Thyroid gland (tissue), 4 donors: ENCODE measurements around the gene PHF21B. TPM values are rescaled to one million over a fixed set of nuclear protein-coding genes. Genes with fewer than 3 reads are reported as not detected.

Source experiments
- DNase-seq, 2 donors: peaks; one replicate each; pipeline ENCODE4 v3.0.0-alpha.2; 2019
- H3K27ac ChIP-seq, 3 donors: fragments of 200-600 bp; sonication (generic); 1 replicate in 2 of 3; 2 replicates in 1 of 3; pipeline ENCODE4 v1.5.1; 2016 to 2019; ENCODE audit warnings: mild to moderate bottlenecking in 1 of 3, moderate library complexity in 1 of 3
- H3K27me3 ChIP-seq: fragments of 200-600 bp; sonication (generic); one replicate; pipeline ENCODE4 v1.5.1; 2019
- H3K36me3 ChIP-seq, 2 donors: fragments of 200-600 bp; sonication (generic); one replicate each; pipeline ENCODE4 v1.5.1; 2016 to 2019
- H3K4me1 ChIP-seq, 2 donors: fragments of 200-600 bp; sonication (generic); one replicate each; pipeline ENCODE4 v1.5.1; 2017 to 2019
- H3K4me3 ChIP-seq, 3 donors: fragments of 200-600 bp; sonication (generic); replicated peaks in 1 of 3; 1 replicate in 2 of 3; 2 replicates in 1 of 3; pipeline ENCODE4 v1.5.1; 2016; ENCODE audit warnings: mild to moderate bottlenecking in 1 of 3
- H3K9me3 ChIP-seq: fragments of 200-600 bp; sonication (generic); one replicate; pipeline ENCODE4 v1.5.1; 2017
- POLR2A ChIP-seq, 2 donors: fragments of 450-650 bp; IDR thresholded peaks; one replicate each; pipeline ENCODE4 v1.6.1; 2017; ENCODE audit warnings: antibody characterized with exemption in 2 of 2, mild to moderate bottlenecking in 2 of 2, moderate library complexity in 1 of 2
- WGBS, 2 donors: methylation state at CpG; one replicate each; pipeline ENCODE4 v1.1.5; 2017; 5-methylcytosine and 5-hydroxymethylcytosine counted together
- intact Hi-C: fragments of 100-400 bp; cut with DNase I; formaldehyde crosslinking; loops from one replicate; pipeline ENCODE4 v1.15.1; 2023
- total RNA-seq, 4 donors: library from RNA; depleted of rRNA; stranded (reverse); fragments of >200 nt; gene quantifications; one replicate each; pipeline ENCODE4 v1.2.3, GENCODE V29; 2016
- TF ChIP-seq, protein P1 (sequence below), 6 experiments: fragments of 200-600 bp in 3 of 6; fragments of 450-650 bp in 3 of 6; sonication (generic) in 3 of 6; IDR thresholded peaks; one replicate each; pipeline ENCODE4 v1.5.1; 2016 to 2019; ENCODE audit warnings: antibody characterized with exemption in 6 of 6, mild to moderate bottlenecking in 2 of 6, inconsistent platforms in 1 of 6, moderate library complexity in 1 of 6

The PHF21B gene
- total RNA-seq, 4 donors from 2014 or later = 0.33 to 8.9 (median 2.2) TPM

DNA sequence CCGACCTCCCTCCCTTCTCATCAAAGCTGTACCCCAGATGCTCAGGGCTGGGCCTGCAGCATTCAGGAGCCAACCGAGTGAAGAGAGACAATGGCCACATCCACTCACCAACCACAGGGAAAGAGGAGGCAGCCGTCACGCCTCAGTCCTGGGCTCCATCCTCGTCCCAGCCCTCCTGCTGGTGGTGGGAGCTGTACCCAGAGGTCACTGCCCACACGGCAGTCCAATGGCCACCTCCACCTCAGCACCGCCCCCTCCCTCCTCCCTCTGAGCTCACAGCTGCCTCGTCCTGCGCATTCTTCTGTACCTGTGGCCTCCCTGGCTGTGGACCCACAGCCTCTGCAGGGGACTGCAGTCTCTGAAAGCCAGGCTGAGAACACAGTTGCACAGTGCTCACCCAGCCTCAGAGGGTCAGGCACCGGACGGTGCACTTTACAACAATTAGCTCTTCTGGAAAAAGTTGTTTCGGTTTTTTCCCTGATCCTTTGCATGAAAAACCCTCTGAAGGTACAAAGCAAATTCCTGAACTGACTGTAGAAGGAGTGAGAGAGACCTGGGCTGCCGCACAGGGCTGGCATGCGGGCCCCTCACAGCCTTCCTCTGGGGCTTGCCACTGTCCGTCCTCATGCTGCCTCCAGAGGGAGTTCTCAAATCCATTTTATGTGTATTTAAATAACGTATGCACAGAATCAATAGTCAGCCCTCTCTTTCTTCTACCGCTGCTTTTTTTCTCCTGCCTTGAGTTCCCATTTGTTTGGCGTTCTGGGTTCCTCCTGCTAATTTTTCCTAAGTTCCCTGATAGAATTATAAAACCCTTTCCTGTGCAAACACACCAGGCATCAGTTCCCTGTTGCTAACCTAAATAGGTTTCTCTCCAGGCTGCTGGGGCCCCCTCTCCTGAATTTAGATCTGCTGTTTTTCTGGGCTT, 52.7 kb downstream of the PHF21B start:
- no peaks in the 10 kb centered on the region for H3K9me3 ChIP-seq
- no peak overlapping the region for H3K4me3 ChIP-seq
- peaks cover 0 to 3% of the 10 kb centered on the region in 2 donors for H3K4me1 ChIP-seq
- WGBS, 2 donors = 77 to 79% methylated on average over 17 to 18 of the region's 18 CpGs
- H3K27me3 ChIP-seq = no peaks in the 10 kb centered on the region
- DNase-seq = no peak
- TF ChIP-seq, protein P1, sequence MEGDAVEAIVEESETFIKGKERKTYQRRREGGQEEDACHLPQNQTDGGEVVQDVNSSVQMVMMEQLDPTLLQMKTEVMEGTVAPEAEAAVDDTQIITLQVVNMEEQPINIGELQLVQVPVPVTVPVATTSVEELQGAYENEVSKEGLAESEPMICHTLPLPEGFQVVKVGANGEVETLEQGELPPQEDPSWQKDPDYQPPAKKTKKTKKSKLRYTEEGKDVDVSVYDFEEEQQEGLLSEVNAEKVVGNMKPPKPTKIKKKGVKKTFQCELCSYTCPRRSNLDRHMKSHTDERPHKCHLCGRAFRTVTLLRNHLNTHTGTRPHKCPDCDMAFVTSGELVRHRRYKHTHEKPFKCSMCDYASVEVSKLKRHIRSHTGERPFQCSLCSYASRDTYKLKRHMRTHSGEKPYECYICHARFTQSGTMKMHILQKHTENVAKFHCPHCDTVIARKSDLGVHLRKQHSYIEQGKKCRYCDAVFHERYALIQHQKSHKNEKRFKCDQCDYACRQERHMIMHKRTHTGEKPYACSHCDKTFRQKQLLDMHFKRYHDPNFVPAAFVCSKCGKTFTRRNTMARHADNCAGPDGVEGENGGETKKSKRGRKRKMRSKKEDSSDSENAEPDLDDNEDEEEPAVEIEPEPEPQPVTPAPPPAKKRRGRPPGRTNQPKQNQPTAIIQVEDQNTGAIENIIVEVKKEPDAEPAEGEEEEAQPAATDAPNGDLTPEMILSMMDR (IDR thresholded peaks at IDR 0.05) = no peak
- TF ChIP-seq POLR2A (IDR thresholded peaks at IDR 0.05) = no peak
- intact Hi-C loops = no loop called here
- H3K36me3 ChIP-seq = no peaks in the 10 kb centered on the region
- H3K27ac ChIP-seq = no peak overlapping the region

DNA sequence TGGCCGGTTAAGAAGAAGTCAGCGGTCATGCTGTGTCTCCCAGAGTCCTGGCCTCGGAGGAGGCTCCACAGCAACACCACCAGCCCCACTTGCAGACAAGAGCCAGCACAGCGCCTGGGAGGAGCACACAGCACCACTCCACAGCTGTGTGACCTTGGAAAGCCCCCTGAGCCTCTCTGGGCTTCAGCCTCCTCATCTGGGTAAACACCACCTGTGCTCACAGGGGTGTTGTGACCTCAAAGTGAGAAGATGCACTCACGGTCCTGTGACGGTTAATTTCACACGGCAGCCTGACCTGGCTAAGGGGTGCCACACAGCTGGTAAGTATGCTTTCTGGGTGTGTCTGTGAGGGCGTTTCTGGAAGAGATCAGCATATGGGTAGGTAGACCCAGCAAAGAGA, 54.7 kb downstream of the PHF21B start:
- Histone ChIP-seq H3K27me3 (no peaks in the 10 kb centered on the region), H3K36me3 (no peaks in the 10 kb centered on the region), H3K27ac (no peak overlapping the region), H3K9me3 (no peaks in the 10 kb centered on the region), H3K4me3 (no peak overlapping the region), H3K4me1 (peaks cover 0 to 3% of the 10 kb centered on the region in 2 donors)
- DNase-seq = no peak
- WGBS, 2 donors = 85 to 92% methylated on average over 8 of the region's 8 CpGs
- TF ChIP-seq, protein P1 (IDR thresholded peaks at IDR 0.05) = no peak
- TF ChIP-seq POLR2A (IDR thresholded peaks at IDR 0.05) = no peak
- intact Hi-C loops = no loop called here

DNA sequence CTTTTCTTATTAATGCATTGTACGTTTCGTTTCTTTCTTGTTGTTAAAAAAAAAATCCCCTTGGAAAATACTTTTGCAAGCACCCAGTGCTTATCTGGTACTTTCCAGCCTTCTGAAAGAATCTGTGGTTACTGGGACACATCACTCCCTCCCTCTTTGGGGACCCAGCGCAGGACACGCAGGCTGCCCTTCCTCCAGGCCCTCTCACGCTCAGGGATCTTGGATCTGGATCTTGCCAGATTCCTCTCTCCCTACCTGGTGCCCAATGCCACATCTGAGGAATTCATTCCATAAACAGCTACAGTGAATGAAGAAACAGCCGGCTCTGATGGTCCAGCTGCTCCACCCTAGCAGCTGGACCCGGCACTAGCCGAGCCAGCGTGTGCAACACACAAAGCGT, 55.7 kb downstream of the PHF21B start:
- 80 to 82% methylated on average over 10 of the region's 10 CpGs for WGBS, 2 donors
- H3K9me3 ChIP-seq = no peaks in the 10 kb centered on the region
- intact Hi-C loops = no loop called here

DNA sequence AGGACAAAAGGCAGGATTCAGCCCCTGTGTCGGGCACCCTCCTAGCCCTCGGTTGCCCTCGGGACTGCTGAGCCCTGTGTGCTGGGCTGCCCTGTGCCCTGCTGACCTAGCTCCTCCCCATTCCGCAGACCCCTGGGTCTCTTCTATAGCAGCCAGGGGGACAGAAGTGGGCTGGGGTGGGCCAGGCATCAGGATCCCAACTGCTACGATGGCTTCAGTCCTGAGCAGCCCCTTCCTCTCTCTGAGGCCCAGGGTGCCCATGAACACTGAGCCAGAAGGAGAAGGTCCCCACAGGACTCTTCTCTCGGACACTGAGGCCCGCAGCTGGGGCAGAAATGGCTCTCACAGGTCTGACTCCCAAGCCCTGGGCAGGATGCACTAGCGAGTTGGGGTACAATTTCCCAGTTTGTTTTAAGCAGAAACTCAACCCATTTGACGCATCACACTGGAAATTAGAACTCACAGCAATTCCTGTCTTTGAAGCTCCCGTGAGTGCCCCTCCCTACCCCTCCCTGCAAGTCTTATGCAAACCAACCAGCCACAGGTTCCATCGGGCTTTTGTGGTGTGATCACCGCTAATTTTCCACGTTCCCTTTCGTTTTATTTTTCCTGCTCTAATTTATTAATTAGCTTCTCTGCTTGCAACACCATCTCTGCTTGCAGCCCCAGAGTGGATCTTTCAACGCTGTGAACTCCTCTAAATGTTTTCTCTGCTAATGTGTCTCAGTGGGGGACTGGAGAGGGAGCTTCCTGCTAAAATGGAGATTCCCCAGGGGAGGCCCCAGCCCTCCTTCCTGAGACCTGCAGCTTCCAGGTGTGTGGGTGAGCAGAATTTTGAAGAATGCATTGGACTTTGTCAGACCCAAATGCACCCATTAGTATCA, 56.7 kb downstream of the PHF21B start:
- WGBS, 2 donors = 52% methylated on average over 12 to 13 of the region's 15 CpGs
- no peak for DNase-seq
- Histone ChIP-seq H3K36me3 (no peaks in the 10 kb centered on the region), H3K4me1 (no peaks in the 10 kb centered on the region), H3K4me3 (no peak overlapping the region), H3K27ac (no peak overlapping the region), H3K27me3 (no peaks in the 10 kb centered on the region), H3K9me3 (no peaks in the 10 kb centered on the region)
- intact Hi-C loops = no loop called here
- no peak for TF ChIP-seq POLR2A (IDR thresholded peaks at IDR 0.05)
- TF ChIP-seq, protein P1 (IDR thresholded peaks at IDR 0.05) = no peak

More for the DNA sequence above, 55.7 kb downstream of the PHF21B start:
- Histone ChIP-seq H3K4me3 (no peak overlapping the region), H3K27me3 (no peaks in the 10 kb centered on the region), H3K36me3 (no peaks in the 10 kb centered on the region), H3K4me1 (no peaks in the 10 kb centered on the region), H3K27ac (no peak overlapping the region)
- no peak for DNase-seq
- TF ChIP-seq, protein P1 (IDR thresholded peaks at IDR 0.05) = no peak
- TF ChIP-seq POLR2A (IDR thresholded peaks at IDR 0.05) = no peak

DNA sequence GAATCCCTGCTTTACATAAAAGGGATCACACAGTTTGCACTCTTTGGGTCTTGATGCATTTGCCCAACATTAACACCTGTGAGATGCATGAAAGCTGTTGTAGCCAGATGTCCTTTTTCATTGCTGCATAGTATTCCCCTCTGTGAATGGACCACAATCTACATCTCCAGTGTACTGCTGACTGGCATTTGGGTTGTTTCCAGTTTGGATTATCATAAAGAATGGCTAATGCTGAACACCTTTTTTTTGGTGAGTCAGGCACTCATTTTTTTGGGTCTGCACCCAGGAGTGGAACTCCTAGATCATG, 58.3 kb downstream of the PHF21B start:
- Histone ChIP-seq H3K36me3 (no peaks in the 10 kb centered on the region), H3K9me3 (no peaks in the 10 kb centered on the region), H3K27me3 (no peaks in the 10 kb centered on the region), H3K27ac (no peak overlapping the region), H3K4me1 (no peaks in the 10 kb centered on the region), H3K4me3 (no peak overlapping the region)
- no peak for DNase-seq
- intact Hi-C loops = no loop called here
- TF ChIP-seq POLR2A (IDR thresholded peaks at IDR 0.05) = no peak
- TF ChIP-seq, protein P1 (IDR thresholded peaks at IDR 0.05) = no peak
